GM12872 (cell line): Measurements from ENCODE around the gene FGF4.

Source experiments
- TF ChIP-seq, protein P1 (sequence below): IDR thresholded peaks from 3 replicates; pipeline ENCODE4 v1.5.1; 2011; ENCODE audit warnings: low read depth, mild to moderate bottlenecking, low read length, moderate library complexity; ENCODE audit not compliant: insufficient read depth

The FGF4 gene

DNA sequence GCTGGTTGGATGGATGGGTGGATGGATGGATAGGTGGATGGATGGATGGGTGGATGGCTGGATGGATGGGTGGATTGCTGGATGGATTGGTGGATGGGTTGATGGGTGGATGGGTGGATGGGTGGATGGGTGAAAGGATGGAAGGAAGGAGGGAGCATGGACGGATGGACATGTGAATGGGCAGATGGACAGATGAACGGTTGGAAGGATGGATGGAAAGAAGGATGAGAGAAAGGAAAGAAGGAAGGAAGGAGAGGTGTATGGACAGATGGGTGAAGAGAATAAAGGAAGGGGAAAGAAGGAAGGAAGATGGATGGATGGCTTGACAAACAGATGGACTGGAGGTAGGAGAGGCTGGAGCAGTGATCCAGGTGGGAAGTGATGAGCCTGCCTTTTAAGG is 38.7 kb upstream of the FGF4 start:
- TF ChIP-seq, protein P1, sequence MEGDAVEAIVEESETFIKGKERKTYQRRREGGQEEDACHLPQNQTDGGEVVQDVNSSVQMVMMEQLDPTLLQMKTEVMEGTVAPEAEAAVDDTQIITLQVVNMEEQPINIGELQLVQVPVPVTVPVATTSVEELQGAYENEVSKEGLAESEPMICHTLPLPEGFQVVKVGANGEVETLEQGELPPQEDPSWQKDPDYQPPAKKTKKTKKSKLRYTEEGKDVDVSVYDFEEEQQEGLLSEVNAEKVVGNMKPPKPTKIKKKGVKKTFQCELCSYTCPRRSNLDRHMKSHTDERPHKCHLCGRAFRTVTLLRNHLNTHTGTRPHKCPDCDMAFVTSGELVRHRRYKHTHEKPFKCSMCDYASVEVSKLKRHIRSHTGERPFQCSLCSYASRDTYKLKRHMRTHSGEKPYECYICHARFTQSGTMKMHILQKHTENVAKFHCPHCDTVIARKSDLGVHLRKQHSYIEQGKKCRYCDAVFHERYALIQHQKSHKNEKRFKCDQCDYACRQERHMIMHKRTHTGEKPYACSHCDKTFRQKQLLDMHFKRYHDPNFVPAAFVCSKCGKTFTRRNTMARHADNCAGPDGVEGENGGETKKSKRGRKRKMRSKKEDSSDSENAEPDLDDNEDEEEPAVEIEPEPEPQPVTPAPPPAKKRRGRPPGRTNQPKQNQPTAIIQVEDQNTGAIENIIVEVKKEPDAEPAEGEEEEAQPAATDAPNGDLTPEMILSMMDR = no peak

DNA sequence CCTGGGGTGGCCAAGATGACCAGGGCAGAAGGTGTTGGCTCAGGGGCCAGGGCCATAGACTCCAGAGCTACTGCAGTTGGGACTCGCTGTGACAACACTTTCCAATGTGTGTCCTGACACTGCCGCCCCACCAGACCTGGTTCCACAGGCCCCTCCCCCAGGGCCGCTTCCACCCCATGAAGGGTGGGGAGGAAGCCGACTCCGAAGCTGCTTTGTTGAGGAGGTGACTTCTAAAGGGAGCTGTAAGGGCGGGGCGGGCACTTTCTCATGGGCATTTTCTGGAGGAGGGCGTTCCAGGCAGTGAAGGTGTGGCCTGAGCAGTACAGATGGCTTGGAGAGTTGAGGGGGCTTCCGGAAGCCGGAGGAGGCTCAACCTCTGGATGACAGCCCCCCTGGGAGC is 37.8 kb upstream of the FGF4 start:
- TF ChIP-seq, protein P1 = no peak

DNA sequence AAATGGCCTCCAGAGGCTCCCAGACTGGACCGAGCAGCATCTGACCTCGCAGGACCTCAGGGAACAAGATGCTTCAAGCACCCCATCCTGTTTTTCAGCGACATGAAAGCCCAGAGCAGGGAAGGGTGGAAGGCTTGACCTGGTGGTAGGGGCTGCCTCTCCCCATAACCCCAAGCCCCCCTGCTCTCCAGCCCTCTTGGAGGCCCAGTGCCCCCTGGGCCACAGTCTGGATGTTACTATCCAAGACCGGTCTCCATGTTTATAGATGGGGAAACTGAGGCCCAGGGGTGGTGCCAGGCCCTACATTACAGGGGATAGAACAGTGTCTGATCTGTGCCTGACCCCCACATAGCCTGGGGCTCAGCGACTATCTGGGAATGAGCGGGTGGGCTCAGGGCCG is 37.1 kb upstream of the FGF4 start:
- TF ChIP-seq, protein P1 = no peak

DNA sequence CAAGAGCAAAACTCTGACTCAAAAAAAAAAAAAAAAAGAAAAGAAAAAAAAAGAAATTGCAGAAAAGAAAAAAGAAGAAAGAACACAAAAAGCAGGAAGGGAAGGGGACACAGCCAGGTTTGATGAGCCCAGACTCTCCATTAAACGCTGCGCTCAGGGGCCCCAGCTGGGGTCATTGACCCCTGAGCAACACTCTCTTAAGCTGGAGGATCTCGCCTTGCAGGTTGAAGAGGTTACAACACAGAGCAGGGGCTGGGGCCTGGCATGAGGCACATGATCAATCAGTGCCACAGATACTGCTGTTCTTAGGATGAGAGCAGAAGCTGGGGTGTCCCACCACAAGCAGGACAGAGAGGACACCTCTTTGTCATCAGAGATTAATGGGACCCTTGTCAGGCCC is 36.3 kb upstream of the FGF4 start:
- TF ChIP-seq, protein P1 = no peak

DNA sequence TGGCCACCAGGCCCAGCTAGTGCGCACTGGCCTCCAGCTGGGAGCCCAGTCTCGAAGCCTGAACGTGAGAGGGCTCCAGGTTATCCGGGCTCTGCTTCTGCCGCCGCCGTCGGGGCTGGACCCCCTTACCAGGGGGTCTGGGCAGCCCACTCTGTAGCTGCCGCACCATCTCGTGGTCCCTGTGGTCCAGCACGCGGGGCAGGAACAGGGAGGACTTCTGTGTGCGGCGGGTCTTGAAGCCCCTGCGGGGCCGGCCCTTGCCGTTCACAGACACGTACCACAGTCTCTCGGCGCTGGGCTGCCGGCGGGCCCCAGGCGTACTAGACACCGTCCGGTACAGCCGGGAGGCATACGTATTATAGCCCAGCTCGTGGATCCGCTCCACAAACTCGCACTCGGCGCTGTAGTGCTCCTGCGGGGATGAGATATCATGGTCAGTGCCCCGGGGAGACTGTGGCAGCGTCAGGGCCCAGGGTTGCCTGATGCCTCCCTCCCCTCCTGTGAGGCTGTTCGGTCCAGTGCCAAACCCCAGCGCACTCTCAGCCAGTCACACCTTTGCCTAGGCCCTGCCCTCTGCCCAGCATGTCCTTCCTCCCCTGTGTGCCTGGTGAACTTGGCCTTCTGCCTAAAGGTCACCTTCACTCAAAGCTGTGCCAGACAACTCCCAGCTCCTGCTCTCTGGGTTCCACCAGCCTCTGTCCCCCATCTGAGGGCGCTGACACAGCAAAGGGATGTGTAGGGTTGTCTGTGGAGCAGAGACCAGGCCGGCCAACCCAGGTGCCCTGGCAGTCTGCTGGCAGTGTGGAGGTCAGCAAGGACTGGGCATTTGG is 35.4 kb upstream of the FGF4 start:
- TF ChIP-seq, protein P1 = no peak

DNA sequence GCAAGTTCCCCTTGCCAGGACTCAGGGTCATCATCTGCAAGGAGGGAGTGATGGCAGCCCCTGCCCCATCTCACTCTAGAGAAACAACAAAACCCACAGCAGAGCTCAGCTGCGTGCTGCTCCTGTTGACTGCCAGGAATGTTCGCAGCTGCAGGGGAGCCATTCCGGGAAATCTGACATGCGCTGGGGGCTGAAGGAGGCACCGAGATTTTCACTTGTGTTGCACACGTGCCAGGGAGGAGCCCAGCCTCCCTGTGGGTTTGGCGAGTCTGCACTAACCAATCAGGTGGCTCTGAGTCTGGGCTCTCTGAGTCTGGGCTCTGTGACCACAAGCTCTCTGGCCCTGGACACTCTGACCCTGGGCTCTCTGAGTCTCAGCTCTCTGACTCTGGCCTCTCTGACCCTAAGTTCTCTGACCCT is 33.5 kb upstream of the FGF4 start:
- TF ChIP-seq, protein P1 = no peak

DNA sequence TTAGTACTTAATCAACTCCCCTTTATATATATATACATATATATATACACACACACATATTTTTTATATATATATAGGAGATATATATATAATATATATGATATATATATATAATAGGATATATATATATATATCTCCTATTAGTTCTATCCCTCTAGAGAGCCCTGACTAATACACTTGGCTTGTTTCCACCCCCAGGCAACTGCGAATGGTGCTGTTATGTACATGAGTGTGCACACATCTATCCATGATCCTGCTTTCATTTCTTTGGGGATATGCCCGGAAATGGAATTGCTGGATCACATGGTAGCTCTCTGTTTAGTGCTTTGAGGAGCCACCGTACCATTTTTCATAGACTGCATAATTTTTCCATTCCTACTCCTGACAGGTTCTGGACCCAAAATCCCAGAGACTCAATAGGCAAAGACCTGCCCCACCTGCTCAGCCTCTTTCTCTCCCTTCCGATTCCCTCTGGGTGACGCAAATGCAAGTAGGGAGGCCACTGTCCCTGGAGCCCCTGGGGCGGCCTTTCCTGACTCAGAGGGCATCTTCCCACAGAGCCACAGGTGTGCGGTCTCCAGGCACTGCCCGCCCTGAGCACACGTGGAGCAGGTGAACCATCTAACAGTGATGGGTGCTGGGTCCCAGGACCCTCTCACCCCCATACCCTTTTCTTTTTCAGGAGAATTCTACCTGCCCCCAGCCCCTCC is 32.1 kb upstream of the FGF4 start:
- TF ChIP-seq, protein P1 = no peak
